Suprapubic skin (tissue), 4 donors: ENCODE data around the gene EPHA4. TPM values are rescaled to one million over a fixed set of nuclear protein-coding genes. Genes with fewer than 3 reads are reported as not detected.

Experiments
- DNase-seq, 2 donors: peaks; one replicate each; pipeline ENCODE4 v3.0.0-alpha.2; 2019; ENCODE audit warnings: low spot score in 2 of 2
- H3K27ac ChIP-seq: fragments of 200-600 bp; sonication (generic); one replicate; pipeline ENCODE4 v1.5.1; 2019
- H3K27me3 ChIP-seq: fragments of 200-600 bp; sonication (generic); one replicate; pipeline ENCODE4 v1.5.1; 2019
- H3K36me3 ChIP-seq: fragments of 200-600 bp; sonication (generic); one replicate; pipeline ENCODE4 v1.5.1; 2019
- H3K4me1 ChIP-seq: fragments of 200-600 bp; sonication (generic); one replicate; pipeline ENCODE4 v1.5.1; 2019
- H3K4me3 ChIP-seq: fragments of 200-600 bp; sonication (generic); one replicate; pipeline ENCODE4 v1.5.1; 2019; ENCODE audit warnings: mild to moderate bottlenecking
- H3K9me3 ChIP-seq: fragments of 200-600 bp; sonication (generic); one replicate; pipeline ENCODE4 v1.5.1; 2019
- EP300 ChIP-seq: sonication (generic); formaldehyde crosslinking; IDR thresholded peaks from one replicate; pipeline ENCODE4 v1.6.1; 2017; ENCODE audit warnings: antibody characterized with exemption
- POLR2A ChIP-seq, 2 donors: fragments of 450-650 bp; IDR thresholded peaks; one replicate each; pipeline ENCODE4 v1.6.1; 2017; ENCODE audit warnings: antibody characterized with exemption in 2 of 2, mild to moderate bottlenecking in 2 of 2, moderate library complexity in 2 of 2
- POLR2AphosphoS5 ChIP-seq, 3 donors: sonication (generic); formaldehyde crosslinking; IDR thresholded peaks; one replicate each; pipeline ENCODE4 v1.6.1; 2017; ENCODE audit warnings: antibody characterized with exemption in 3 of 3
- WGBS: methylation state at CpG from one replicate; pipeline ENCODE4 v1.1.5; 2018; 5-methylcytosine and 5-hydroxymethylcytosine counted together
- total RNA-seq, 4 donors: library from RNA; depleted of rRNA; stranded (reverse); fragments of >200 nt; gene quantifications; one replicate each; pipeline ENCODE4 v1.1.0, GENCODE V29; 2016
- TF ChIP-seq, protein P1 (sequence below), 2 donors: fragments of 200-600 bp in 1 of 2; fragments of 450-650 bp in 1 of 2; sonication (generic) in 1 of 2; IDR thresholded peaks; one replicate each; pipeline ENCODE4 v1.5.1; 2016 to 2019; ENCODE audit warnings: antibody characterized with exemption in 2 of 2, mild to moderate bottlenecking in 1 of 2, moderate library complexity in 1 of 2

The EPHA4 gene
- total RNA-seq, 4 donors from 2014 or later, result 49.9 to 70.6 (median 67.8) TPM

DNA sequence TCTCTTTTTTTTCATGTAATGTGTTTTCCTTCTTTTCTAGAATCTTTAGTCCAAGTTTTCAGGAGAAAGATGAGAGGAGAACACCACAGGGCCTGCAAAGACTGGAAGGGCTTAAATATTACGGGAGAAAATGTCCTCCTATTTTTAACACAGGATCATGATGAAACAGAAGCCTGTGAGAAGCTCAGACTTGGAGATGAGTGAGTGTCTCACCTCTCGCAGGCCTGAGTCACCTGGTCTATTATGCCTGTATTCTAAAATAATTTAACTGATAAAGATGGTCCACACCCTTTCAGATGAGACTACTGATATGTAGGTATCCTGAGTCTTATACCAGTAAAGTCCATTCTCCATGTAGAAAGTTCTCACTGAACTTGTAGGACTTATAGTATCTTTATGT, 143.2 kb downstream of the EPHA4 start:
- no peak overlapping the region for H3K4me3 ChIP-seq
- H3K36me3 ChIP-seq, result peaks cover 30% of the 10 kb centered on the region
- H3K4me1 ChIP-seq, result peaks cover under 1% of the 10 kb centered on the region
- DNase-seq, result no peak
- H3K27me3 ChIP-seq, result no peaks in the 10 kb centered on the region
- no peak for TF ChIP-seq EP300
- no peak for TF ChIP-seq POLR2A (IDR thresholded peaks at IDR 0.05)
- TF ChIP-seq POLR2AphosphoS5 (IDR thresholded peaks at IDR 0.05), result no peak
- TF ChIP-seq, protein P1, sequence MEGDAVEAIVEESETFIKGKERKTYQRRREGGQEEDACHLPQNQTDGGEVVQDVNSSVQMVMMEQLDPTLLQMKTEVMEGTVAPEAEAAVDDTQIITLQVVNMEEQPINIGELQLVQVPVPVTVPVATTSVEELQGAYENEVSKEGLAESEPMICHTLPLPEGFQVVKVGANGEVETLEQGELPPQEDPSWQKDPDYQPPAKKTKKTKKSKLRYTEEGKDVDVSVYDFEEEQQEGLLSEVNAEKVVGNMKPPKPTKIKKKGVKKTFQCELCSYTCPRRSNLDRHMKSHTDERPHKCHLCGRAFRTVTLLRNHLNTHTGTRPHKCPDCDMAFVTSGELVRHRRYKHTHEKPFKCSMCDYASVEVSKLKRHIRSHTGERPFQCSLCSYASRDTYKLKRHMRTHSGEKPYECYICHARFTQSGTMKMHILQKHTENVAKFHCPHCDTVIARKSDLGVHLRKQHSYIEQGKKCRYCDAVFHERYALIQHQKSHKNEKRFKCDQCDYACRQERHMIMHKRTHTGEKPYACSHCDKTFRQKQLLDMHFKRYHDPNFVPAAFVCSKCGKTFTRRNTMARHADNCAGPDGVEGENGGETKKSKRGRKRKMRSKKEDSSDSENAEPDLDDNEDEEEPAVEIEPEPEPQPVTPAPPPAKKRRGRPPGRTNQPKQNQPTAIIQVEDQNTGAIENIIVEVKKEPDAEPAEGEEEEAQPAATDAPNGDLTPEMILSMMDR (IDR thresholded peaks at IDR 0.05), result no peak
- no peak overlapping the region for H3K27ac ChIP-seq
- WGBS, result 67% methylated on average over 2 of the region's 2 CpGs
- no peaks in the 10 kb centered on the region for H3K9me3 ChIP-seq

DNA sequence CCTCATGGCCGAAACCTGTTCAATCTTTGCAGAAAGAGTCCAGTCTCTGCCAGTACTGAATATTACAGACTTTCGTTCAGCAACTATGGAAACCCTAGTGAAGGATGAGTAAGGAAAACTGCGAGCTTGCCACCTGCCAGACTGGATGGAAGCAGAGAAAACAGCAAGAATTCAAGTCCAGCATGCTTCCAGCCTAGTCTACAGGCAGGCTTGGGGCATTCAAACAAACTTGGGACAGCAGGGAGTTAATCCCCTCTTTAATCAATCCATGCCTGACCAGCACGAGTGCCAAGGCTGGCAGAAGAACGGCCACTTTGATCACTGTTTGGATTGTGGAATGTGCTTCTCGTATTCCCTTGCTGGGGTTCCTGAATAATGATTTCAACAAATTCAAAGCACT, 145.2 kb downstream of the EPHA4 start:
- no peaks in the 10 kb centered on the region for H3K27me3 ChIP-seq
- 77% methylated on average over 6 of the region's 6 CpGs for WGBS
- H3K4me1 ChIP-seq, result peaks cover 4% of the 10 kb centered on the region
- DNase-seq, result no peak
- peaks cover 19% of the 10 kb centered on the region for H3K36me3 ChIP-seq
- TF ChIP-seq POLR2AphosphoS5 (IDR thresholded peaks at IDR 0.05) (no peak), EP300 (no peak), POLR2A (IDR thresholded peaks at IDR 0.05) (no peak)
- TF ChIP-seq, protein P1 (IDR thresholded peaks at IDR 0.05), result no peak
- H3K27ac ChIP-seq, result no peak overlapping the region
- H3K4me3 ChIP-seq, result no peak overlapping the region
- H3K9me3 ChIP-seq, result no peaks in the 10 kb centered on the region

DNA sequence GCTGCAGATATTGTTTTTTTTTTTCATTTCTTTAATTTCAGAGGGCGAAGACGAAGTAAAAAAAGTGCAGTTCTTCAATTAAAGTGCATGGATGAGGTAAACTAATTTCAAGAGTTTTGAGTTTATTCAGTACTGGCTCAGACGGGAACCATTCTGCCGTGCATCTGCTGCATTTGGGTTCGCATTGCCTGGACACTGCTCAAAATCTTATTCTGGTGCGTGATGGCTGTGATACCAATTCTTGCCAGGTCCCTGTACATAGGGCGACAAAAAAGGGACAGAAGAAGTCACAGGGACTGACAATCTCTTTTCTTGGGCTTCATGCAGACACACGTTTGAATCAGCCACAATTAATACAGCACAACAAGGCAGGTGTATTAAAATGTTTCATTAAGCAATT, 146.2 kb downstream of the EPHA4 start:
- Histone ChIP-seq H3K27me3 (no peaks in the 10 kb centered on the region), H3K4me1 (peaks cover 4% of the 10 kb centered on the region), H3K36me3 (peaks cover 19% of the 10 kb centered on the region), H3K9me3 (no peaks in the 10 kb centered on the region), H3K27ac (no peak overlapping the region), H3K4me3 (no peak overlapping the region)
- no peak for DNase-seq
- WGBS, result 95% methylated on average over 8 of the region's 8 CpGs
- TF ChIP-seq EP300 (no peak), POLR2A (IDR thresholded peaks at IDR 0.05) (no peak), POLR2AphosphoS5 (IDR thresholded peaks at IDR 0.05) (no peak)
- TF ChIP-seq, protein P1 (IDR thresholded peaks at IDR 0.05), result no peak

DNA sequence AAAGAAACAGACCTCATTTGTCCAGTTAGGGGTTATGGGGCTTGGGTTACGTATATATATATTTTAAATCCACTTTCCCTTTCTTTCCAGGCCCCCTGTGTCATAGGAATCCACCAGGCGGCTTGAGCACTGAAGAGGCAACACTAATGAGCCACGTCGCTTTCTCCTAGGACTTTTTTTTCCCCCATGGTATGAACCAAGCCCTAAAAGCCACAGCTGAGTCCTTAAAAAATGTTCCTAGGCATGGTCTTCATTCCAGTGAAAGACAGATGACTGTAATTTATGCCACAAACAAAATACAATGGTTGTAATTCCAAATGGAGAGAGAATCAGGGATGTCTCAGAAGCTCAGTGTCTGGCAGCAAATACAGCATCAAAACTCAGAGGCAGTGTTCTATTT, 146.8 kb downstream of the EPHA4 start:
- no peak for DNase-seq
- Histone ChIP-seq H3K27me3 (no peaks in the 10 kb centered on the region), H3K4me1 (peaks cover 4% of the 10 kb centered on the region), H3K4me3 (no peak overlapping the region), H3K9me3 (no peaks in the 10 kb centered on the region), H3K27ac (no peak overlapping the region), H3K36me3 (peaks cover 19% of the 10 kb centered on the region)
- TF ChIP-seq EP300 (no peak), POLR2A (IDR thresholded peaks at IDR 0.05) (no peak), POLR2AphosphoS5 (IDR thresholded peaks at IDR 0.05) (no peak)
- TF ChIP-seq, protein P1 (IDR thresholded peaks at IDR 0.05), result no peak
- WGBS, result 93% methylated on average over 4 of the region's 4 CpGs

DNA sequence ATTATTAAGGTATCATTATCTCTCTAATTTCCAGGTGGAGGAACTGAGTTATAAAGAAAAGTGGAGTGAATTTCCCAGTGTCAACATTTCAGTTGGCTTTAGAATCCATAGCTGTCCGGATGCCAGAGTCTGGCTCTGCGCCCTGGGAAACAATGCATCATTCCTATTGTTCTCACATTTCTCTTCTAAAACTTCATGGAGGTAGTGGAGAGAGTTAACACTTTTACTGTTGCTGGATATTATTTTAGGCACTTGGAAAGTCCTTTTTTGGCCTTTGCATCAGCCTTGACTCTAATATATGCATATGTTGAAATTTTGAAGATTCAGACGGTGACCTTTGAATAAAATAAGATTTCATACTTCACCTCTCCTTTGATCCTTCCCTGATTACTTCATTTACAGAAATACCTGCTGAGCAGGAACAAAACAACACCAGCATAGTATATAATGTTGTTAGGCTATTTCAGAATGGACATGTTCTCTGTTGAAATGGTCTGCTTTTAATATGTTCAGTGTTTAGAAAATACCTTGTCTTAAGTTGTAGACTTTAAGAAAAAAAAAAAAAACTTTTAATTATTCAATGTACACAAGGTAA, 148.8 kb downstream of the EPHA4 start:
- no peak for TF ChIP-seq POLR2AphosphoS5 (IDR thresholded peaks at IDR 0.05)
- TF ChIP-seq EP300, result no peak
- TF ChIP-seq POLR2A (IDR thresholded peaks at IDR 0.05), result no peak
- TF ChIP-seq, protein P1 (IDR thresholded peaks at IDR 0.05), result no peak
- no peaks in the 10 kb centered on the region for H3K27me3 ChIP-seq
- H3K4me1 ChIP-seq, result peaks cover 4% of the 10 kb centered on the region
- 63% methylated on average over 3 of the region's 3 CpGs for WGBS
- H3K27ac ChIP-seq, result peak overlapping the region; percentile 8
- no peak for DNase-seq
- H3K36me3 ChIP-seq, result peaks cover 22% of the 10 kb centered on the region
- H3K4me3 ChIP-seq, result no peak overlapping the region
- no peaks in the 10 kb centered on the region for H3K9me3 ChIP-seq
